ENCODE results near the gene EXOG.

EXOG gene

DNA sequence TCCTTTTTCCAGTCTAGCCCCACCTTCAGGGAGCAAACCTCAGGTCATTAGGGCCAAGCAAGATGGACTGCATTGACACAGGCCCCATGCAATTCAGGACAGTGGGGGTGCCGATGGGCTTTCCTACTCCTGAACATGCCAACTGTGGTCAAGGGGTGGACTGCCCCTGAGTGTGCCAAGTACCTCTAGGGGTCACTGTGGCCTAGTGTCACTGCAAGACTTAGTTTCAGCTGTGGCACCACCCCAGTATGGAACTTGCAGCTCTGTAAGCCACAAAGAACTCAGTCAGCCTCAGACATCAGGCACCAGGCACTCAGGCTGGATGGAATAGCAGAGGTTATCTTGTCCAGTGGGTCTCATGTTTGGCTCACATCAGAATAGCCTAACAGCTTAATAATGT, 32.3 kb downstream of the EXOG start:
- Histone ChIP-seq H3K27ac (ENCODE audit: low read length) (no peak overlapping the region), H3K36me3 (replicated peaks; ENCODE audit: low read depth, low read length) (peaks cover 29% of the 10 kb centered on the region), H3K79me2 (ENCODE audit: low read length) (no peaks in the 10 kb centered on the region), H3K4me1 (ENCODE audit: low read length) (no peaks in the 10 kb centered on the region), H3K4me3 (ENCODE audit: low read length) (no peak overlapping the region), H3K4me2 (ENCODE audit: low read length) (no peak overlapping the region), H3K9ac (ENCODE audit: low read length) (no peak overlapping the region), H2AFZ (ENCODE audit: low read depth, low read length) (no peak overlapping the region), H4K20me1 (ENCODE audit: insufficient read depth, low read length) (no peaks in the 10 kb centered on the region), H3K9me3 (ENCODE audit: insufficient read depth, low read length) (no peaks in the 10 kb centered on the region), H3K27me3 (ENCODE audit: low read depth, low read length) (no peaks in the 10 kb centered on the region)
- TF ChIP-seq EZH2phosphoT487 (IDR thresholded peaks at IDR 0.05; ENCODE audit: low read depth): no peak
- TF ChIP-seq, protein P1, sequence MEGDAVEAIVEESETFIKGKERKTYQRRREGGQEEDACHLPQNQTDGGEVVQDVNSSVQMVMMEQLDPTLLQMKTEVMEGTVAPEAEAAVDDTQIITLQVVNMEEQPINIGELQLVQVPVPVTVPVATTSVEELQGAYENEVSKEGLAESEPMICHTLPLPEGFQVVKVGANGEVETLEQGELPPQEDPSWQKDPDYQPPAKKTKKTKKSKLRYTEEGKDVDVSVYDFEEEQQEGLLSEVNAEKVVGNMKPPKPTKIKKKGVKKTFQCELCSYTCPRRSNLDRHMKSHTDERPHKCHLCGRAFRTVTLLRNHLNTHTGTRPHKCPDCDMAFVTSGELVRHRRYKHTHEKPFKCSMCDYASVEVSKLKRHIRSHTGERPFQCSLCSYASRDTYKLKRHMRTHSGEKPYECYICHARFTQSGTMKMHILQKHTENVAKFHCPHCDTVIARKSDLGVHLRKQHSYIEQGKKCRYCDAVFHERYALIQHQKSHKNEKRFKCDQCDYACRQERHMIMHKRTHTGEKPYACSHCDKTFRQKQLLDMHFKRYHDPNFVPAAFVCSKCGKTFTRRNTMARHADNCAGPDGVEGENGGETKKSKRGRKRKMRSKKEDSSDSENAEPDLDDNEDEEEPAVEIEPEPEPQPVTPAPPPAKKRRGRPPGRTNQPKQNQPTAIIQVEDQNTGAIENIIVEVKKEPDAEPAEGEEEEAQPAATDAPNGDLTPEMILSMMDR (IDR thresholded peaks at IDR 0.05; ENCODE audit: low read depth, low read length): peak; percentile 38

DNA sequence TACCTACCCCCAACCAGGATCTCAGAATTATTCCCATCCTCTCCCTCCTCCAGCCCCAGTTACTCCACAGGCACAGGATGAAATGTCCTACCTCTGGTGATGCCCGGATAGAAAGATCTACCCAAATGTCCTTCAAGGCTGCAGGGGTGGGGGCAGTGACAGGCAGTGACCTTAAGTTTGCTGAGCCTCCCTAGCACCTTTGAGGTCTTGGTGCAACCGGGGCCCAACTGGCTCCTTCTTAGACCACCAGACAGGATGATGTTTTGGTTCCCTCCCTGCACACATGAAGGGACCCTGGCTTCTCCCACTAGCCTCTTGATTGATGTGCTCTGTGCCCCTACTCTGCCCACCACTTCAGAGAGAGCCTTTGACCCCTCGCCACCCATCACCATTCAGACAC, 36.4 kb downstream of the EXOG start:
- Histone ChIP-seq H2AFZ (ENCODE audit: low read depth, low read length) (no peak overlapping the region), H3K9me3 (ENCODE audit: insufficient read depth, low read length) (no peaks in the 10 kb centered on the region), H3K79me2 (ENCODE audit: low read length) (no peaks in the 10 kb centered on the region), H3K27ac (ENCODE audit: low read length) (no peak overlapping the region), H3K9ac (ENCODE audit: low read length) (no peak overlapping the region), H3K27me3 (ENCODE audit: low read depth, low read length) (no peaks in the 10 kb centered on the region), H3K4me2 (ENCODE audit: low read length) (no peak overlapping the region), H4K20me1 (ENCODE audit: insufficient read depth, low read length) (no peaks in the 10 kb centered on the region), H3K4me1 (ENCODE audit: low read length) (no peaks in the 10 kb centered on the region), H3K36me3 (replicated peaks; ENCODE audit: low read depth, low read length) (peaks cover 6% of the 10 kb centered on the region), H3K4me3 (ENCODE audit: low read length) (no peak overlapping the region)
- TF ChIP-seq EZH2phosphoT487 (IDR thresholded peaks at IDR 0.05; ENCODE audit: low read depth): no peak
- TF ChIP-seq, protein P1 (IDR thresholded peaks at IDR 0.05; ENCODE audit: low read depth, low read length): no peak

DNA sequence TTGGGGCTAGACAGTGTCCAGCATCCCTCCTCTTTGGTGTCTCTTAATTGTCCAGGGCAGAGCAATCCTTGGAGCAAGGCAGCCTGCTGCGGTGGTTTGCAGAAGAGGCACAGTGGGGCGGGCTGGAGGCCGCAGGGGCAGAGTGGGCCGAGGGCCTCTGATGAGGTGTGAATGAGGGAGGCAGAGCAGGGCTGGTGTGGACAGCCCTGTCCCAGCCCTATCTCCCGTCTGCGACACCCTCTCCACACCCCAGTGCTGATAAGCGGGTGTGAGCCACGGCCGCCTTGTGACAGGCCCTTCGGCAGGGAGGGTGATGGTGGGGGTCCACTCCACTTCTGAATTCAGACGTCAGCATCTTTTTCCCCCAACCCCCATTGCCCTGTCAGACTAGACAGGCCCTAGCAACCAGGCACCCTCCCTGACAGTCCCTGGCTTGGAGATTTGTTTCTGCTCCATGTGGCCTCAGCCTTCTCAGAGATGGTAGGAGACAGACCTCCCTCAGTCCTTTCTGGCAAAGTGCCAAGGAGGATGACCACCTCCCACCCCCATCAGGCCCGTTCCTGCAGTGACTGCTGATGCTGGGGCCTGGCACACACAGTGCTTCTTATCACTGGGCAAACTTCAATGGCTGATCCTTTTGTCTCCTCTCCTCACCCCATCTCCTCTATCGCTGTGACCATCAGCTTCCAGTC, 37.3 kb downstream of the EXOG start:
- H3K27me3 ChIP-seq (ENCODE audit: low read depth, low read length): no peaks in the 10 kb centered on the region
- H3K4me1 ChIP-seq (ENCODE audit: low read length): no peaks in the 10 kb centered on the region
- H3K9ac ChIP-seq (ENCODE audit: low read length): no peak overlapping the region
- no peak overlapping the region for H3K27ac ChIP-seq (ENCODE audit: low read length)
- H3K36me3 ChIP-seq (replicated peaks; ENCODE audit: low read depth, low read length): peaks cover 1% of the 10 kb centered on the region
- no peaks in the 10 kb centered on the region for H3K79me2 ChIP-seq (ENCODE audit: low read length)
- H3K4me2 ChIP-seq (ENCODE audit: low read length): no peak overlapping the region
- H2AFZ ChIP-seq (ENCODE audit: low read depth, low read length): no peak overlapping the region
- no peaks in the 10 kb centered on the region for H4K20me1 ChIP-seq (ENCODE audit: insufficient read depth, low read length)
- TF ChIP-seq, protein P1 (IDR thresholded peaks at IDR 0.05; ENCODE audit: low read depth, low read length): no peak
- no peak for TF ChIP-seq EZH2phosphoT487 (IDR thresholded peaks at IDR 0.05; ENCODE audit: low read depth)
- H3K4me3 ChIP-seq (ENCODE audit: low read length): no peak overlapping the region
- no peaks in the 10 kb centered on the region for H3K9me3 ChIP-seq (ENCODE audit: insufficient read depth, low read length)

DNA sequence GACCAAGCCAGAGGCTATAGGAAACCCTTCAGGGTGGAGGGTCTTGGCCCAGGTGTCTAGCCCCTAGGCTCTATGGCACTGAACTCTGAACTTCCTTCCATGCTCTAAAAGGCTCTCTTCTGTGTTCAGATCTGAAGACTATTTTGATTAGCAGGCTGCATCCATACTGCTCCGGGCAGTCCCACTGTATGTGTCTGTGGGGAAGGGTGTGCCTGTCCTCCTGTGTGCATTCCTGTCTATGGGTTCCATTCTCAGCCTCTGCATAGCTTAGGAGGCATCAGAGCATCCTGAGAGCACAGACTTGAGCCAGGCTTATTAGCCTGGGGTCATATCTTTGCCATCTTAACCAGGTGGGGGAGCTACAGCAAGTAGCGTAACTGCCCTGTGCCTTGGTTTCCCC, 38.0 kb downstream of the EXOG start:
- Histone ChIP-seq H3K4me2 (ENCODE audit: low read length) (no peak overlapping the region), H3K36me3 (replicated peaks; ENCODE audit: low read depth, low read length) (no peaks in the 10 kb centered on the region), H3K4me3 (ENCODE audit: low read length) (no peak overlapping the region), H3K9ac (ENCODE audit: low read length) (no peak overlapping the region), H4K20me1 (ENCODE audit: insufficient read depth, low read length) (no peaks in the 10 kb centered on the region), H2AFZ (ENCODE audit: low read depth, low read length) (no peak overlapping the region), H3K4me1 (ENCODE audit: low read length) (no peaks in the 10 kb centered on the region), H3K79me2 (ENCODE audit: low read length) (no peaks in the 10 kb centered on the region), H3K27me3 (ENCODE audit: low read depth, low read length) (no peaks in the 10 kb centered on the region), H3K9me3 (ENCODE audit: insufficient read depth, low read length) (no peaks in the 10 kb centered on the region), H3K27ac (ENCODE audit: low read length) (no peak overlapping the region)
- TF ChIP-seq, protein P1 (IDR thresholded peaks at IDR 0.05; ENCODE audit: low read depth, low read length): no peak
- no peak for TF ChIP-seq EZH2phosphoT487 (IDR thresholded peaks at IDR 0.05; ENCODE audit: low read depth)
